K562 (cell line): ENCODE results near the gene CTSW. TPM values are rescaled to one million over a fixed set of nuclear protein-coding genes. Genes with fewer than 3 reads are reported as not detected.

ENCODE experiments used
- ARID3B ChIP-seq: fragments of 250-450 bp; sonication (Bioruptor Pico); IDR thresholded peaks from 2 replicates; pipeline ENCODE4 v1.4.0; 2020; ENCODE audit warnings: borderline replicate concordance
- CBFA2T2 ChIP-seq: fragments of 450-650 bp; conservative IDR thresholded peaks from 2 replicates; pipeline ENCODE4 v1.6.1; 2017; ENCODE audit warnings: mild to moderate bottlenecking
- CCAR2 ChIP-seq: fragments of 200-400 bp; formaldehyde crosslinking; IDR thresholded peaks from 2 replicates; pipeline ENCODE4 v1.6.1; 2017; ENCODE audit warnings: mild to moderate bottlenecking, low read depth, low read length
- ELF1 ChIP-seq: fragments of 200-800 bp; sonication (Bioruptor generic); IDR thresholded peaks from 2 replicates; pipeline ENCODE4 v1.6.1; 2016; ENCODE audit warnings: missing genetic modification characterization, missing compliant biosample characterization
- ETV6 ChIP-seq, 3 experiments: fragments of 150-350 bp in 1 of 3; sonication (generic) in 1 of 3; formaldehyde crosslinking in 1 of 3; IDR thresholded peaks; 2 replicates each; pipeline versions ENCODE4 v1.6.1 to v1.8.0; 2014 to 2022; ENCODE audit warnings: borderline replicate concordance in 2 of 3, low read depth in 2 of 3, antibody characterized with exemption in 1 of 3, low read length in 1 of 3, mild to moderate bottlenecking in 1 of 3, missing genetic modification reagents in 1 of 3
- EWSR1 ChIP-seq: fragments of 450-650 bp; IDR thresholded peaks from 2 replicates; pipeline ENCODE4 v1.6.1; 2018; ENCODE audit warnings: borderline replicate concordance, mild to moderate bottlenecking, low read depth, moderate library complexity; ENCODE audit not compliant: partially characterized antibody
- FOXJ2 ChIP-seq: fragments of 200-800 bp; sonication (Bioruptor generic); IDR thresholded peaks from 2 replicates; pipeline ENCODE4 v1.6.1; 2016; ENCODE audit warnings: missing genetic modification characterization, missing compliant biosample characterization
- JUN ChIP-seq, 2 experiments: sonication (generic) in 1 of 2; formaldehyde crosslinking in 1 of 2; IDR thresholded peaks; 2 replicates each; pipeline versions ENCODE4 v1.6.1 to v1.8.0; 2012 to 2022; ENCODE audit warnings: borderline replicate concordance in 2 of 2, mild to moderate bottlenecking in 2 of 2, improper control_type of control experiment in 1 of 2, low read depth in 1 of 2, low read length in 1 of 2, missing genetic modification reagents in 1 of 2
- LARP7 ChIP-seq: fragments of 450-650 bp; IDR thresholded peaks from 2 replicates; pipeline ENCODE4 v1.6.1; 2016
- PTBP1 ChIP-seq: fragments of 200-400 bp; formaldehyde crosslinking; IDR thresholded peaks from 2 replicates; pipeline ENCODE4 v1.6.1; 2017; ENCODE audit warnings: low read depth, low read length
- PURB ChIP-seq: sonication (generic); formaldehyde crosslinking; IDR thresholded peaks from 2 replicates; pipeline ENCODE4 v1.9.0; 2021; ENCODE audit warnings: low read depth, mild to moderate bottlenecking, missing genetic modification reagents
- RUNX1 ChIP-seq: sonication (generic); IDR thresholded peaks from 2 replicates; pipeline ENCODE4 v1.6.1; 2016; ENCODE audit warnings: antibody characterized with exemption, low read depth
- SRSF7 ChIP-seq: fragments of 200-400 bp; formaldehyde crosslinking; optimal IDR thresholded peaks from 2 replicates; pipeline ENCODE3; 2017; ENCODE audit warnings: mild to moderate bottlenecking, low read depth, low read length
- THAP12 ChIP-seq: fragments of 250-450 bp; sonication (Bioruptor Pico); IDR thresholded peaks from 2 replicates; pipeline ENCODE4 v1.9.0; 2021; ENCODE audit warnings: mild to moderate bottlenecking, inconsistent platforms
- XRCC5 ChIP-seq: fragments of 200-400 bp; formaldehyde crosslinking; IDR thresholded peaks from 2 replicates; pipeline ENCODE4 v1.6.1; 2017; ENCODE audit warnings: low read depth, mild to moderate bottlenecking, low read length
- ZNF143 ChIP-seq: sonication (generic); formaldehyde crosslinking; IDR thresholded peaks from 2 replicates; pipeline ENCODE4 v1.9.0; 2022; ENCODE audit warnings: mild to moderate bottlenecking, missing genetic modification reagents
- ZNF232 ChIP-seq: sonication (generic); formaldehyde crosslinking; IDR thresholded peaks from 2 replicates; pipeline ENCODE4 v1.8.0; 2022; ENCODE audit warnings: mild to moderate bottlenecking, missing genetic modification reagents
- ZNF707 ChIP-seq: fragments of 250-450 bp; sonication (Bioruptor Pico); conservative IDR thresholded peaks from 2 replicates; pipeline ENCODE4 v1.8.0; 2022; ENCODE audit warnings: inconsistent platforms, mild to moderate bottlenecking, moderate library complexity
- polyA plus RNA-seq, 8 experiments: library from polyadenylated mRNA; depleted of rRNA in 4 of 8; stranded (reverse) in 5 of 8; unstranded in 3 of 8; fragments of >200 nt; fragmentation: Nextera tagmentation in 2 of 8; fragmentation: Illumina TruSeq in 1 of 8; extraction: Ambion mirVana in 2 of 8; extraction: Trizol in 1 of 8; gene quantifications; 2 replicates each; pipeline versions ENCODE4 v1.2.1 to v1.2.3, GENCODE V29; 2011 to 2014; ENCODE audit warnings: inconsistent platforms in 1 of 8, missing spikeins in 1 of 8
- total RNA-seq, 7 experiments: library from RNA; depleted of rRNA in 6 of 7; stranded (reverse); fragments of >200 nt in 6 of 7; fragmentation: Illumina TruSeq in 2 of 7; extraction: Trizol in 2 of 7; gene quantifications; 2 replicates each; pipeline versions ENCODE4 v1.2.1 to v1.2.3, GENCODE V29; 2011 to 2021; ENCODE audit warnings: low replicate concordance in 1 of 7
- TF ChIP-seq, protein P1 (sequence below): fragments of 450-650 bp; IDR thresholded peaks from 2 replicates; pipeline ENCODE4 v1.6.1; 2018; ENCODE audit not compliant: partially characterized antibody

Gene CTSW
- total and polyA plus RNA-seq, 9 of the 15 experiments (the other 6 are each of a cell fraction or from before 2014, with no cell fraction given): 0.04 TPM; not detected in 8

GRCh38 chr11:65856689-65857499 is 22.7 kb upstream of the CTSW start (continued):
- no peak for TF ChIP-seq PURB (CRISPR knock-in tag)
- no peak for TF ChIP-seq ARID3B (CRISPR knock-in tag)
- no peak for TF ChIP-seq EWSR1
- no peak; the same call in 1 of the 2 replicates for TF ChIP-seq JUN (IDR thresholded peaks at IDR 0.05; ENCODE audit: borderline replicate concordance, low read depth, low read length)
- 0 out of 2 replicates have a peak, but pooled peaks have one; percentile 45 for TF ChIP-seq JUN (CRISPR knock-in tag; IDR thresholded peaks at IDR 0.05; ENCODE audit: borderline replicate concordance)
- TF ChIP-seq CCAR2: no peak
- TF ChIP-seq, protein P1, sequence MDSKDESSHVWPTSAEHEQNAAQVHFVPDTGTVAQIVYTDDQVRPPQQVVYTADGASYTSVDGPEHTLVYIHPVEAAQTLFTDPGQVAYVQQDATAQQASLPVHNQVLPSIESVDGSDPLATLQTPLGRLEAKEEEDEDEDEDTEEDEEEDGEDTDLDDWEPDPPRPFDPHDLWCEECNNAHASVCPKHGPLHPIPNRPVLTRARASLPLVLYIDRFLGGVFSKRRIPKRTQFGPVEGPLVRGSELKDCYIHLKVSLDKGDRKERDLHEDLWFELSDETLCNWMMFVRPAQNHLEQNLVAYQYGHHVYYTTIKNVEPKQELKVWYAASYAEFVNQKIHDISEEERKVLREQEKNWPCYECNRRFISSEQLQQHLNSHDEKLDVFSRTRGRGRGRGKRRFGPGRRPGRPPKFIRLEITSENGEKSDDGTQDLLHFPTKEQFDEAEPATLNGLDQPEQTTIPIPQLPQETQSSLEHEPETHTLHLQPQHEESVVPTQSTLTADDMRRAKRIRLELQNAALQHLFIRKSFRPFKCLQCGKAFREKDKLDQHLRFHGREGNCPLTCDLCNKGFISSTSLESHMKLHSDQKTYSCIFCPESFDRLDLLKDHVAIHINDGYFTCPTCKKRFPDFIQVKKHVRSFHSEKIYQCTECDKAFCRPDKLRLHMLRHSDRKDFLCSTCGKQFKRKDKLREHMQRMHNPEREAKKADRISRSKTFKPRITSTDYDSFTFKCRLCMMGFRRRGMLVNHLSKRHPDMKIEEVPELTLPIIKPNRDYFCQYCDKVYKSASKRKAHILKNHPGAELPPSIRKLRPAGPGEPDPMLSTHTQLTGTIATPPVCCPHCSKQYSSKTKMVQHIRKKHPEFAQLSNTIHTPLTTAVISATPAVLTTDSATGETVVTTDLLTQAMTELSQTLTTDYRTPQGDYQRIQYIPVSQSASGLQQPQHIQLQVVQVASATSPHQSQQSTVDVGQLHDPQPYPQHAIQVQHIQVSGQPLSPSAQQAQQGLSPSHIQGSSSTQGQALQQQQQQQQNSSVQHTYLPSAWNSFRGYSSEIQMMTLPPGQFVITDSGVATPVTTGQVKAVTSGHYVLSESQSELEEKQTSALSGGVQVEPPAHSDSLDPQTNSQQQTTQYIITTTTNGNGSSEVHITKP: peak; percentile 15
- TF ChIP-seq ETV6 (IDR thresholded peaks at IDR 0.05; ENCODE audit: borderline replicate concordance in 1 of 2, low read depth in 2 of 2, low read length in 1 of 2): no peak
- peak; percentile 80; the same call in 1 of the 2 replicates for TF ChIP-seq ETV6 (CRISPR knock-in tag; IDR thresholded peaks at IDR 0.05; ENCODE audit: borderline replicate concordance)
- TF ChIP-seq THAP12 (CRISPR knock-in tag): peak; percentile 69; the same call in 1 of the 2 replicates
- TF ChIP-seq ELF1: peak; percentile 84
- TF ChIP-seq PTBP1: 0 out of 2 replicates have a peak, but pooled peaks have one; percentile 5
- no peak for TF ChIP-seq FOXJ2
- TF ChIP-seq XRCC5: peak; percentile 11; the same call in 1 of the 2 replicates
- no peak for TF ChIP-seq LARP7
- TF ChIP-seq ZNF232 (CRISPR knock-in tag): no peak
- TF ChIP-seq CBFA2T2: peak; percentile 62
- no peak for TF ChIP-seq ZNF707 (CRISPR knock-in tag)
- TF ChIP-seq ZNF143: peak; percentile 60
- no peak for TF ChIP-seq SRSF7
- TF ChIP-seq RUNX1: no peak
